ELF-1 (cell line): ENCODE data around the gene IL17REL.
"Not testable (repeated sequence)": the region's sequence is repeated elsewhere in the genome, so short reads cannot be mapped to it uniquely, and the experiment has no call there.

Source experiments
- DNase-seq: peaks from one replicate; pipeline ENCODE4 v3.0.0-alpha.2; 2016; ENCODE audit warnings: low read depth, low spot score

Gene IL17REL

GRCh38 chr22:49945042-49945794 lies 67.3 kb downstream of the IL17REL start:
- not testable (repeated sequence) for DNase-seq
